Subcutaneous adipose tissue (tissue), 4 donors: ENCODE results near the gene DCC. TPM values are rescaled to one million over a fixed set of nuclear protein-coding genes. Genes with fewer than 3 reads are reported as not detected.

Source experiments
- CTCF ChIP-seq: fragments of 450-650 bp; IDR thresholded peaks from one replicate; pipeline ENCODE4 v1.5.1; 2016; ENCODE audit warnings: low read depth, mild to moderate bottlenecking, control low read depth, antibody characterized with exemption, moderate library complexity
- total RNA-seq, 4 donors: library from RNA; depleted of rRNA; stranded (reverse); fragments of >200 nt; gene quantifications; one replicate each; pipeline ENCODE4 v1.1.0, GENCODE V29; 2016

Gene DCC
- total RNA-seq, 4 donors from 2014 or later, result not detected

DNA sequence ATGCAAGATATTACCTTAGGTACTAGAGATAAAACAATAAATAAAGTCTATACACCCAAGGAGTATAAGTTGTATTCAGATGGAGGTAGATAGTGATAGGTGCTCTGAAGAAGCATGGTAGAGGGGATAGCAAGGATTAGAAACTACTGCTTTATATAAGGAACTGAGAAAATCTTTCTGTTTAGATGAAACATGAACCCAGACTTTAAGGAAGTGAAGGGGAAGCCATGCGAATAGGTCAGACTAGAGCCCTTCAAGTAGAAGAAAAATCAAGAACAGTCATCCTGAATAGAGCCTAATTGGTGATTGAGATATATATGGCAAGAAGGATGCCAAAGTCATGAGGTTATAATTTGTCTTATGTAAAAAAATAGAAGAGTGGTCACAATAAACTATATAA is 984.4 kb downstream of the DCC start:
- TF ChIP-seq CTCF, result no peak

DNA sequence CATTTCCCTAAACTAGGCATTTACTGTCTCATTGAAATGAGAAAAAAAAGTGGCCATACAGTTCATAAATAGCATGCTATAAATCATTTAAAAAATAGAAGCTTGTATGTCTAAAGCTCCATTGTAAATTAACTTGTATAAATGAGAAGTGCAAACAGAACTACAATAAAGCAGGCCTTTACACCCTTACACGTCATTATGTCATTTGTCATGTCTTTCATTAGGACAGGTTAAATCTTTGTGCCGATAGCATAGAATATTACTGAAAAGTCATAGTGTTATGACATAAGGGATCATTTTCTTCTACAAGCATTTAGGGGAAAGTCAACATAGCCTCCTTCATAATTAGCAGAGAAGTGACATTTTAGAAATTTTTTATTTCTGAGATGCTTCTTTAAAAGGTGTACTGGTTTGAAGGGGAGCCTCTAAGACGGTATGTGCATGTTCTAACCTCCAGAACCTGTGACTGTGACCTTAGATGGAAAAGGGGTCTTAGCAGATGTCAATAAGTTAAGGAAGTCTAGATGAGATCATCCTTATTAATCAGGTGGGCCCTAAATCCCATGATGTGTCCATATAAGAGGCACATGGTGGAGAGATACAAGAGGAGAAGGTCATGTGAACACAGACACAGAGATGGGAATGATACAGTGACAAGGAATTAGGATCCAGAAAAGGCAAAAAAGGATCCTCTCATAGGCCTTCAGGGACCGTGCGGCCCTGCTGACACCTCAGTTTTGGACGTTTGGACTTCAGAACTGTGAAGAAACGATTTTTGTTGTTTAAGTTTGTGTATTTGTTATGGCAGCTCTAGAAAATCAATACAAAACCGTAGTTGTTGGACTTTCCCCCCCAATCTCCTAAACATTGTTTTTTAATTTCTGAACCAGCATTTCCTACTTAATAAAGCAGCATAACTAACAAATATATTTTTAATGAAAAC is 1020.8 kb downstream of the DCC start:
- TF ChIP-seq CTCF, result no peak

- no peak for TF ChIP-seq CTCF
Measured at GRCh38 chr18:53375621-53376020, 1035.6 kb downstream of the DCC start.

DNA sequence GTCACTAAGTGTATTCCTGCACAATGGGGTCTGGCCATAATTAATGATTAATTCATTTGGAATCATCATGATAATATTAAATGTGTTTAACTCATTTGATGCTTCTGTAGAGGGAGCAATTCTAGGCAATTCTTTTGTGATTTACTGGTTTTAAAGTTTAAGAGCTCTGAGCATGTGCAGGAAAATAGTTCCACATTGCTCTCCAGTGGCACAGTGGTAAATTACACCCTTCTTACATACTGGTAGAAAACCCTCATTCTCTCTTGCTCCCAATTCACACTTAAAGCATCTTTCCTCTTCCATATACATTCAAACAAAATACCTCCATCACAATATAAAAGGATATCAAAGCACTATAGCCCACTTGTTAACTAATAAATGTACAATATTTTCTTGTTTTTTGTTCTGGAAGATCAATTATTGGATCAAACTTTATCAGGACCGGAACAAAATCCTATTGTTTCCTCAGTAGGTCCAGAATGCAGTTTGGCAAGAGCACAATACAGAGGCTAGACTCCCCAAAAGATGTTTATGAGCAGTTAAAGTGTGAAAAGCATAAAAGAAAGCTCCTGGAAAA is 1040.2 kb downstream of the DCC start:
- TF ChIP-seq CTCF, result no peak

DNA sequence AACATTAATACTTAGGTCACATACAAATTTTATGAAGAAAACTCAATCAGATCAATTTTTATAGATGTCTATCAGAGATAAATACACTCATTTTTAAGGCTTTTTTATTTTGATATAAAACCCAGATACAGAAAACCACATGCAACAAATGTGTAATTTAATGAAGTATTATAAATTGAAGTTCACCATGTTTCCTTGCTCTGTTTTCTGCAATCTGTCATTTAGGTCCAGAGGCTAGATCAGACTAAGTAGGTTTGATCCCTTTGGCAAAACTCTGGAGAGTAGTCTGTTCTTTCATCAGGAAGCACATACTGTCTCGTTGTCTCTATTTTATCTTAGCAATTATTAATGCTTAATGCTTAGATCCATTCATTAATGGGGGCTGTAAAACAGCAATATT is 1042.9 kb downstream of the DCC start:
- no peak for TF ChIP-seq CTCF

- TF ChIP-seq CTCF, result no peak
Measured at GRCh38 chr18:53385889-53386288, 1045.9 kb downstream of the DCC start.

DNA sequence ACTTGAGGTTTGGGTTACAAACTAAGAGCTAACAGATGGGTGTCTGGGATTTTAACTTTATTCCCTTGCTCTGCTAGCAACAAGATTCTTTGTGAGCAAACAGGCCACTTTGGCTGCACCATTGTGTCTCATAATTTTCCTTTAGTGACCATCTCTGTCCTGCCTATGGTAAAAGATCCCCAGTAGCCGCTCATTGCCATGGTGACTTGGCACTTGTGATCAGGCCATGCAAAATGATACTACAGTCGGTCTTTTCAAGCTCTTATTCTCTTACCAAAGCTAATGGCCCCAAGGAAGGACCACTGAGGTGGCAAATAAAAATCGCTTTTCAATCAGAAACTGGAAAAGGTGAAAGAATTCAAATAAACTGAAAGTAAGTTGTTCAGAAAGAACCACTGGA is 1047.6 kb downstream of the DCC start:
- TF ChIP-seq CTCF, result no peak
